H1 (cell line): Measurements from ENCODE around the gene R3HDM2. TPM values are rescaled to one million over a fixed set of nuclear protein-coding genes. Genes with fewer than 3 reads are reported as not detected.

Experiments
- CTCF ChIA-PET: fragments of 300-600 bp; sonication (Branson Sonifier 250); formaldehyde crosslinking; loops from one replicate; lab custom pipeline; 2021; ENCODE audit not compliant: partially characterized antibody; lab: Charles Lee
- POLR2A ChIA-PET: fragments of 300-600 bp; sonication (Branson Sonifier 250); formaldehyde crosslinking; loops from one replicate; lab custom pipeline; 2021; ENCODE audit warnings: inconsistent platforms; ENCODE audit not compliant: partially characterized antibody; lab: Charles Lee
- DNase-seq, 2 experiments: peaks; one replicate each; pipeline versions ENCODE4 v3.0.0 to v3.0.0-alpha.2; 2010 to 2022; ENCODE audit warnings: low spot score in 2 of 2, low read depth in 1 of 2, mixed read lengths in 1 of 2
- FAIRE-seq: peaks from 2 replicates; lab custom pipeline; 2011; peaks lifted over from hg19 to GRCh38; lab: Jason Lieb, UNC
- H2AFZ ChIP-seq: 2 replicates; pipeline ENCODE4 v1.8.1; 2012; ENCODE audit warnings: low read length, inconsistent platforms
- H2AK5ac ChIP-seq: 2 replicates; pipeline ENCODE4 v1.6.1; 2013; ENCODE audit warnings: low read depth, low read length
- H2BK120ac ChIP-seq: replicated peaks from 2 replicates; pipeline ENCODE3; 2013; ENCODE audit warnings: low read depth, low read length, inconsistent platforms
- H2BK12ac ChIP-seq: 2 replicates; pipeline ENCODE4 v1.6.1; 2013; ENCODE audit warnings: low read depth, low read length
- H2BK15ac ChIP-seq: 2 replicates; pipeline ENCODE4 v1.6.1; 2013; ENCODE audit warnings: low read length
- H2BK20ac ChIP-seq: 2 replicates; pipeline ENCODE4 v1.6.1; 2013; ENCODE audit warnings: low read length
- H2BK5ac ChIP-seq: 2 replicates; pipeline ENCODE4 v1.6.1; 2013; ENCODE audit warnings: low read depth, low read length
- H3K14ac ChIP-seq: 2 replicates; pipeline ENCODE4 v1.6.1; 2013; ENCODE audit warnings: inconsistent platforms; ENCODE audit not compliant: insufficient read length
- H3K18ac ChIP-seq: 2 replicates; pipeline ENCODE4 v1.6.1; 2013; ENCODE audit warnings: low read length; ENCODE audit errors: extremely low read depth
- H3K23ac ChIP-seq: 2 replicates; pipeline ENCODE4 v1.6.1; 2013; ENCODE audit warnings: inconsistent platforms; ENCODE audit not compliant: insufficient read length
- H3K23me2 ChIP-seq: 2 replicates; pipeline ENCODE4 v1.6.1; 2013; ENCODE audit warnings: low read depth, low read length
- H3K27ac ChIP-seq: 2 replicates; pipeline ENCODE4 v1.6.1; 2011; ENCODE audit warnings: low read depth, low read length, inconsistent platforms
- H3K27me3 ChIP-seq, 4 experiments: replicated peaks in 1 of 4; 1 replicate in 1 of 4; 2 replicates in 3 of 4; pipeline versions ENCODE4 v1.6.1 to v1.8.1; 2011 to 2013; ENCODE audit warnings: low read length in 3 of 4, mild to moderate bottlenecking in 3 of 4, inconsistent platforms in 2 of 4, mixed read lengths in 2 of 4, moderate library complexity in 1 of 4; ENCODE audit not compliant: control insufficient read depth in 3 of 4, insufficient read depth in 3 of 4; ENCODE audit errors: extremely low read depth in 1 of 4
- H3K36me3 ChIP-seq, 4 experiments: 2 replicates each; pipeline versions ENCODE4 v1.6.1 to v1.8.1; 2011 to 2013; ENCODE audit warnings: mild to moderate bottlenecking in 4 of 4, low read length in 3 of 4, moderate library complexity in 2 of 4, control low read depth in 1 of 4, inconsistent platforms in 1 of 4; ENCODE audit not compliant: insufficient read depth in 4 of 4, control insufficient read depth in 2 of 4
- H3K4ac ChIP-seq: replicated peaks from 2 replicates; pipeline ENCODE3; 2013; ENCODE audit warnings: low read length, low read depth, mixed read lengths, inconsistent platforms; ENCODE audit not compliant: insufficient read length
- H3K4me1 ChIP-seq, 4 experiments: replicated peaks in 1 of 4; 1 replicate in 1 of 4; 2 replicates in 3 of 4; pipeline versions ENCODE4 v1.6.1 to v1.8.1; 2011 to 2013; ENCODE audit warnings: low read length in 3 of 4, inconsistent platforms in 2 of 4, mixed read lengths in 1 of 4; ENCODE audit not compliant: insufficient read depth in 4 of 4, control insufficient read depth in 3 of 4
- H3K4me2 ChIP-seq, 2 experiments: 2 replicates each; pipeline versions ENCODE4 v1.6.1 to v1.8.1; 2011 to 2013; ENCODE audit warnings: low read depth in 2 of 2, low read length in 2 of 2, control low read depth in 1 of 2, inconsistent platforms in 1 of 2, mild to moderate bottlenecking in 1 of 2; ENCODE audit not compliant: insufficient read depth in 1 of 2
- H3K4me3 ChIP-seq, 4 experiments: fragments of 200-600, 300-600 bp in 1 of 4; sonication (generic), shearing (Covaris generic), sonication (Bioruptor Twin) in 1 of 4; 2 replicates each; pipeline versions ENCODE4 v1.5.1 to v1.8.1; 2011 to 2016; ENCODE audit warnings: low read length in 4 of 4, low read depth in 3 of 4, control low read depth in 2 of 4, inconsistent platforms in 2 of 4, mild to moderate bottlenecking in 2 of 4, mixed read lengths in 1 of 4, moderate library complexity in 1 of 4; ENCODE audit not compliant: insufficient read depth in 2 of 4; ENCODE audit errors: extremely low read depth in 1 of 4
- H3K56ac ChIP-seq: replicated peaks from 2 replicates; pipeline ENCODE3; 2013; ENCODE audit warnings: low read depth, mild to moderate bottlenecking, mixed read lengths, low read length, inconsistent platforms; ENCODE audit not compliant: insufficient read length
- H3K79me1 ChIP-seq: 2 replicates; pipeline ENCODE4 v1.6.1; 2013; ENCODE audit warnings: low read depth, low read length, control low read depth
- H3K79me2 ChIP-seq, 2 experiments: 2 replicates each; pipeline versions ENCODE4 v1.6.1 to v1.8.1; 2012 to 2013; ENCODE audit warnings: low read length in 2 of 2, mild to moderate bottlenecking in 2 of 2, inconsistent platforms in 1 of 2; ENCODE audit not compliant: insufficient read depth in 2 of 2, control insufficient read depth in 1 of 2
- H3K9ac ChIP-seq, 4 experiments: replicated peaks in 1 of 4; 1 replicate in 1 of 4; 2 replicates in 3 of 4; pipeline versions ENCODE4 v1.6.1 to v1.8.1; 2011 to 2013; ENCODE audit warnings: low read depth in 3 of 4, low read length in 3 of 4, control low read depth in 2 of 4, mild to moderate bottlenecking in 2 of 4, moderate library complexity in 2 of 4, inconsistent platforms in 1 of 4; ENCODE audit errors: extremely low read depth in 1 of 4
- H3K9me3 ChIP-seq, 2 experiments: 2 replicates each; pipeline versions ENCODE4 v1.6.1 to v1.8.1; 2012 to 2013; ENCODE audit warnings: mild to moderate bottlenecking in 2 of 2, moderate library complexity in 2 of 2, control low read depth in 1 of 2, inconsistent platforms in 1 of 2, low read depth in 1 of 2, low read length in 1 of 2, mixed read lengths in 1 of 2; ENCODE audit not compliant: insufficient read depth in 2 of 2
- H4K20me1 ChIP-seq, 2 experiments: replicated peaks in 1 of 2; 2 replicates each; pipeline versions ENCODE3 to v1.8.1; 2011 to 2013; ENCODE audit warnings: inconsistent platforms in 2 of 2, low read length in 2 of 2, mild to moderate bottlenecking in 1 of 2; ENCODE audit not compliant: insufficient read depth in 2 of 2, control insufficient read depth in 1 of 2
- H4K5ac ChIP-seq: 2 replicates; pipeline ENCODE4 v1.6.1; 2013; ENCODE audit warnings: low read length, low read depth, mixed read lengths, inconsistent platforms; ENCODE audit not compliant: insufficient read length
- H4K8ac ChIP-seq: 2 replicates; pipeline ENCODE4 v1.8.0; 2013; ENCODE audit warnings: mild to moderate bottlenecking, moderate library complexity, low read length, inconsistent platforms; ENCODE audit not compliant: insufficient read depth; ENCODE audit errors: extremely low read depth
- H4K91ac ChIP-seq: replicated peaks from 2 replicates; pipeline ENCODE3; 2013; ENCODE audit warnings: low read length, mixed read lengths, inconsistent platforms; ENCODE audit not compliant: insufficient read length
- ASH2L ChIP-seq: fragments of 200-600, 300-600 bp; sonication (generic); IDR thresholded peaks from one replicate; pipeline ENCODE4 v1.7.1; 2017; ENCODE audit warnings: low read length
- BRCA1 ChIP-seq: IDR thresholded peaks from 2 replicates; pipeline ENCODE4 v1.6.1; 2012; ENCODE audit warnings: low read depth, low read length, improper control_type of control experiment
- CTBP2 ChIP-seq: IDR thresholded peaks from 2 replicates; pipeline ENCODE4 v1.7.0; 2011; ENCODE audit warnings: borderline replicate concordance, mild to moderate bottlenecking, moderate library complexity, mixed read lengths, low read length; ENCODE audit not compliant: insufficient read depth, insufficient read length
- GABPA ChIP-seq: IDR thresholded peaks from 2 replicates; pipeline ENCODE4 v1.6.1; 2011; ENCODE audit warnings: mild to moderate bottlenecking, low read length, moderate library complexity, borderline replicate concordance; ENCODE audit not compliant: insufficient read depth
- HDAC6 ChIP-seq: IDR thresholded peaks from one replicate; pipeline ENCODE4 v1.7.1; 2012; ENCODE audit warnings: low read depth, mild to moderate bottlenecking, inconsistent platforms, low read length, moderate library complexity
- RXRA ChIP-seq: IDR thresholded peaks from 2 replicates; pipeline ENCODE4 v1.6.1; 2011; ENCODE audit warnings: low read depth, mild to moderate bottlenecking, low read length, moderate library complexity; ENCODE audit not compliant: insufficient read depth
- SIN3A ChIP-seq, 2 experiments: IDR thresholded peaks in 1 of 2; conservative IDR thresholded peaks in 1 of 2; 2 replicates each; pipeline ENCODE4 v1.6.1; 2011 to 2012; ENCODE audit warnings: low read length in 2 of 2, improper control_type of control experiment in 1 of 2, low read depth in 1 of 2, mild to moderate bottlenecking in 1 of 2
- SIRT6 ChIP-seq: IDR thresholded peaks from one replicate; pipeline ENCODE4 v1.7.1; 2012; ENCODE audit warnings: low read length, inconsistent platforms
- SP2 ChIP-seq: IDR thresholded peaks from 2 replicates; pipeline ENCODE4 v1.6.1; 2012; ENCODE audit warnings: mild to moderate bottlenecking, low read length, inconsistent platforms
- SRF ChIP-seq: IDR thresholded peaks from 2 replicates; pipeline ENCODE4 v1.6.1; 2011; ENCODE audit warnings: mild to moderate bottlenecking, low read depth, low read length, moderate library complexity
- TBP ChIP-seq: IDR thresholded peaks from 2 replicates; pipeline ENCODE4 v1.6.1; 2011; ENCODE audit warnings: low read depth, low read length, improper control_type of control experiment
- TEAD4 ChIP-seq: IDR thresholded peaks from 2 replicates; pipeline ENCODE4 v1.6.1; 2012; ENCODE audit warnings: low read depth, low read length, inconsistent platforms, mixed read lengths
- WGBS, 2 experiments: shearing (Covaris generic) in 1 of 2; methylation state at CpG; one replicate each; pipeline versions ENCODE4 v1.1.6 to v1.1.7; 2013 to 2015; ENCODE audit warnings: low lambda C conversion rate in 2 of 2, mixed read lengths in 2 of 2, inconsistent platforms in 1 of 2, low coverage in 1 of 2, missing lambda C conversion rate in 1 of 2; ENCODE audit not compliant: insufficient replicate concordance in 2 of 2, insufficient coverage in 1 of 2, insufficient read length in 1 of 2; ENCODE audit errors: extremely low coverage in 1 of 2, missing lambda C conversion rate in 1 of 2; 5-methylcytosine and 5-hydroxymethylcytosine counted together
- polyA plus RNA-seq, 7 experiments: library from polyadenylated mRNA; depleted of rRNA in 3 of 7; stranded (reverse) in 5 of 7; unstranded in 2 of 7; fragments of >200 nt in 5 of 7; fragments of 200-250 nt in 2 of 7; gene quantifications; 1 replicate in 5 of 7; 2 replicates in 1 of 7; 4 replicates in 1 of 7; pipeline versions ENCODE4 v1.2.1 to v1.2.3, GENCODE V29; 2011 to 2013; ENCODE audit warnings: missing spikeins in 2 of 7, mixed read lengths in 2 of 7
- total RNA-seq: library from RNA; stranded (reverse); fragmentation: NEBNext Ultra II Directional; extraction: Animal tissue kit (Norgen Biotek cat#: 25700); gene quantifications from 2 replicates; pipeline ENCODE4 v1.2.1, GENCODE V29; 2021

R3HDM2 gene
- total and polyA plus RNA-seq, 2 of the 8 experiments (the other 6 are each of a cell fraction or from before 2014, with no cell fraction given): 25.6 to 27.0 TPM

- Histone ChIP-seq H2AFZ (no peak within 1 kb of the TSS), H3K4me2 (peak within 1 kb of the TSS; percentile 94 to 95), H3K27me3 (peaks cover 11 to 32% (median 26%) of the 10 kb centered on the region in 4 experiments), H3K56ac (peak within 1 kb of the TSS; percentile 88), H3K79me1 (peaks cover 11% of the 10 kb centered on the region), H2BK20ac (no peak within 1 kb of the TSS), H2BK12ac (peak within 1 kb of the TSS; percentile 41), H3K4ac (peak within 1 kb of the TSS; percentile 1), H2AK5ac (peak within 1 kb of the TSS; percentile 68), H3K9me3 (no peaks in the 10 kb centered on the region), H3K36me3 (peaks cover 29 to 42% (median 35%) of the 10 kb centered on the region in 4 experiments), H3K4me3 (peak within 1 kb of the TSS; percentile 69 to 93 (median 81)), H4K91ac (peak within 1 kb of the TSS; percentile 84), H3K14ac (no peak within 1 kb of the TSS), H3K79me2 (peaks cover 6 to 15% of the 10 kb centered on the region in 2 experiments; a peak in 3 of 4 replicates), H2BK120ac (no peak within 1 kb of the TSS), H4K5ac (peak within 1 kb of the TSS; percentile 42), H2BK5ac (peak within 1 kb of the TSS; percentile 96), H4K20me1 (peaks cover 12 to 28% of the 10 kb centered on the region in 2 experiments), H4K8ac (peak within 1 kb of the TSS; percentile 98), H2BK15ac (peak within 1 kb of the TSS; percentile 75; the same call in 1 of the 2 replicates), H3K23me2 (peaks cover 14% of the 10 kb centered on the region), H3K27ac (peak within 1 kb of the TSS; percentile 85), H3K18ac (peak within 1 kb of the TSS; percentile 93), H3K23ac (no peak within 1 kb of the TSS), H3K4me1 (peaks cover 4 to 43% (median 21%) of the 10 kb centered on the region in 4 experiments), H3K9ac (peak within 1 kb of the TSS; percentile 90 to 99 (median 96))
- DNase-seq: peak; percentile 91 to 94
- ChIA-PET POLR2A (interaction anchor here (0.6 to 23.7 kb wide), 35 partner anchors 0 to 1125 kb away, joined by 3 to 852 read pairs (median 6); partner anchors contain the start of genes DCTN2, GLI1, INHBE and LRP1), CTCF (interaction anchor here (0.7 to 27.9 kb wide), 11 partner anchors 13 to 229 kb away, joined by 3 to 726 read pairs (median 3); partner anchors contain the start of genes INHBE, NXPH4 and STAC3)
- peak; percentile 98 for FAIRE-seq
- 1% methylated on average over 42 of the region's 42 CpGs; no CpG with 5 or more reads in 1 of the 2 experiments for WGBS, 2 experiments
- TF ChIP-seq GABPA (no peak), TBP (peak; percentile 61), RXRA (no peak), ASH2L (peak; percentile 75), BRCA1 (no peak), TEAD4 (no peak), SP2 (no peak), HDAC6 (no peak), SRF (no peak), SIN3A (conservative IDR thresholded peaks at IDR 0.05 in 1 of 2, IDR thresholded peaks at IDR 0.05 in 1 of 2; ENCODE audit: low read depth in 1 of 2, low read length in 2 of 2) (peak; percentile 18 to 19; a peak in 2 of 4 replicates), CTBP2 (no peak), SIRT6 (no peak)
These were observed 201.0 kb downstream of the R3HDM2 start, which contains the start of gene SHMT2 for GRCh38 chr12:57229634-57230380. TSS of gene SHMT2 (plus strand) at chr12:57229711. CDS start at chr12:57229779, 68 bp downstream.
